ENCODE results near the gene FAM89A.

Gene FAM89A

DNA sequence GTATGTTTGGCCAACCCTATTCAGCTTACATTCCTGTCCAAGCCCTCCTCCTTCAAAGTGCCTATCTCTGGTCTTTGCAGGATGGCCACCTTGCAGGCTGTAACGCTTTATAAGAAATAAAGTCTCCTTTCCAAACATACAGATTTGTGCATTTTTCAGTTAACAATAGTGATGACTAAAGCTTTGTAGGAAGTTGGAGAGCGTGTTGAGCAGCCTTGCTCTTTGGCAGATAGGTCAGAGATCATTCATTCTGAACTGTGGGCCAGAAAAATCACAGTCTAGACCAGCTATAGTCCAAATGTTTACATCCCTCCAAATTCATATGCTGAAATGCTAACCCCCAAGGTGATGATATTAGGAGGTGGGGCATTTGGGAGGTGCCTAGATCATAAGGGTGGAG lies 34.0 kb upstream of the FAM89A start:
- Histone ChIP-seq H3K27ac (ENCODE audit: insufficient read depth in 1 of 2, low read depth in 1 of 2, low read length in 2 of 2, poor library complexity in 1 of 2, severe bottlenecking in 2 of 2) (no peak overlapping the region), H3K9me3 (ENCODE audit: control extremely low read depth in 1 of 5, control insufficient read depth in 4 of 5, insufficient read depth in 2 of 5, low read depth in 1 of 5, low read length in 4 of 5) (peaks cover 0 to 4% (median 0%) of the 10 kb centered on the region in 5 experiments), H3K36me3 (ENCODE audit: control insufficient read depth in 4 of 4, insufficient read depth in 4 of 4, low read length in 3 of 4) (no peaks in the 10 kb centered on the region), H3K4me3 (ENCODE audit: control insufficient read depth in 1 of 7, extremely low read depth in 1 of 7, insufficient read depth in 4 of 7, low read depth in 2 of 7, low read length in 6 of 7) (no peak overlapping the region), H3K27me3 (replicated peaks in 2 of 5; ENCODE audit: control insufficient read depth in 4 of 5, insufficient read depth in 5 of 5, low read length in 4 of 5) (peaks cover 0 to 3% (median 0%) of the 10 kb centered on the region in 5 experiments), H3K4me1 (ENCODE audit: control extremely low read depth in 1 of 4, control insufficient read depth in 4 of 4, insufficient read depth in 4 of 4, low read length in 3 of 4) (no peaks in the 10 kb centered on the region)
- ChIA-PET POLR2A (no interaction called here), CTCF (no interaction called here)
- DNase-seq: no peak
- no CpG with 5 or more reads among the region's 2 CpGs for WGBS (ENCODE audit: insufficient coverage)

DNA sequence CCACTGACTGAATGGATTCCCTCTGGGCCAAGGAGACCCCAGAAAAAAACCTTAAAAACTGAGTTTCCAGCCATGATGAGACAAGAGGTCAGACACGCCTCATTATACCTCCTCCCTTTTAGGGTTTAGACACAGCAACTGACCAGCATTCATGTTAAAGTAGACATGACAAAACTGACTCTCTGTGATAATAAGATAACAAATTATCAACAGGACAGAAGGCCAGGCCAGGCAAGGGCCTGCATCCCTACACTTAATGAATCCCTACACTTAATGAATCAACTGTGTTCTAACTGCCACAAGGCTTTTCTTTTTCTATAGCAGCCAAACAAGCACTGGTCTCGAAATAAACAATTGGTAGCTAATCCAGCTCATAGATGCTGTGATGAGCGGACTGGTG lies 33.3 kb upstream of the FAM89A start:
- WGBS (ENCODE audit: insufficient coverage): 97% methylated on average over 2 of the region's 3 CpGs
- Histone ChIP-seq H3K4me3 (ENCODE audit: control insufficient read depth in 1 of 7, extremely low read depth in 1 of 7, insufficient read depth in 4 of 7, low read depth in 2 of 7, low read length in 6 of 7) (no peak overlapping the region), H3K36me3 (ENCODE audit: control insufficient read depth in 4 of 4, insufficient read depth in 4 of 4, low read length in 3 of 4) (no peaks in the 10 kb centered on the region), H3K9me3 (ENCODE audit: control extremely low read depth in 1 of 5, control insufficient read depth in 4 of 5, insufficient read depth in 2 of 5, low read depth in 1 of 5, low read length in 4 of 5) (peaks cover 0 to 4% (median 0%) of the 10 kb centered on the region in 5 experiments), H3K27ac (ENCODE audit: insufficient read depth in 1 of 2, low read depth in 1 of 2, low read length in 2 of 2, poor library complexity in 1 of 2, severe bottlenecking in 2 of 2) (no peak overlapping the region), H3K4me1 (ENCODE audit: control extremely low read depth in 1 of 4, control insufficient read depth in 4 of 4, insufficient read depth in 4 of 4, low read length in 3 of 4) (no peaks in the 10 kb centered on the region), H3K27me3 (replicated peaks in 2 of 5; ENCODE audit: control insufficient read depth in 4 of 5, insufficient read depth in 5 of 5, low read length in 4 of 5) (peaks cover 0 to 3% (median 0%) of the 10 kb centered on the region in 5 experiments)
- no peak for DNase-seq
- ChIA-PET POLR2A (no interaction called here), CTCF (no interaction called here)

DNA sequence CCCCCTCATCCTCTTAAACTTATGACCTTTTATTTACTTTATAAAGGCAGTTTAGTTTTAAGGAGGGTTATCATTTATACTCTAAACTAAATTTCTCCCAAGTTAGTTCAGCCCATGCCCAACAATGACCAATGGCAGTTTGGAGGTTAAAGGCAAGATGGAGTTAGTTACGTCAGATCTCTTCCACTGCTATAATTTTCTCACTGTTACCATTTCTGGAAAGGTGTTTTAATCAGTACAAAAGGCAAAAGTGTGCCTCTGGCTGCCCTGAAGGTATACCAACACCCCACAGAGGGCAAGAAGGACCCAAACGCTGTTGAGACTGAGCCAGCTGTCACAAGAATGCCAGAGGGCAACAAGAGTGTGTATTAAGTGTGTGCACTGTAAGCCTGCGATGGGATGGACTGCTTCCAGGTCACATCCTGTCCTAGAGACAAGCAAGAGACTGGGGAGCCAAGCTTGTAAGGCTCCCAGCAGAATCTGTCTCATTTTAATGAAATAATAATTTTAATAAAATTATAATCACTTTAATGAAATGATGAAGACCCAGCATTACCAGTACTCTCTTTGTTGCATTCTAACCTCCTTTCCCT lies 32.5 kb upstream of the FAM89A start:
- no peaks in the 10 kb centered on the region for H3K36me3 ChIP-seq (ENCODE audit: control insufficient read depth in 4 of 4, insufficient read depth in 4 of 4, low read length in 3 of 4)
- H3K9me3 ChIP-seq (ENCODE audit: control extremely low read depth in 1 of 5, control insufficient read depth in 4 of 5, insufficient read depth in 2 of 5, low read depth in 1 of 5, low read length in 4 of 5): peaks cover 0 to 4% (median 0%) of the 10 kb centered on the region in 5 experiments
- no peak overlapping the region for H3K27ac ChIP-seq (ENCODE audit: insufficient read depth in 1 of 2, low read depth in 1 of 2, low read length in 2 of 2, poor library complexity in 1 of 2, severe bottlenecking in 2 of 2)
- H3K4me3 ChIP-seq (ENCODE audit: control insufficient read depth in 1 of 7, extremely low read depth in 1 of 7, insufficient read depth in 4 of 7, low read depth in 2 of 7, low read length in 6 of 7): no peak overlapping the region
- ChIA-PET POLR2A (no interaction called here), CTCF (interaction anchor here (1.2 kb wide), 1 partner anchor 58 kb away, joined by 4 read pairs; no protein-coding TSS in a partner anchor)
- WGBS (ENCODE audit: insufficient coverage): no CpG with 5 or more reads among the region's 3 CpGs
- no peaks in the 10 kb centered on the region for H3K4me1 ChIP-seq (ENCODE audit: control extremely low read depth in 1 of 4, control insufficient read depth in 4 of 4, insufficient read depth in 4 of 4, low read length in 3 of 4)
- no peak for DNase-seq
- H3K27me3 ChIP-seq (replicated peaks in 2 of 5; ENCODE audit: control insufficient read depth in 4 of 5, insufficient read depth in 5 of 5, low read length in 4 of 5): peaks cover 0 to 3% (median 0%) of the 10 kb centered on the region in 5 experiments

DNA sequence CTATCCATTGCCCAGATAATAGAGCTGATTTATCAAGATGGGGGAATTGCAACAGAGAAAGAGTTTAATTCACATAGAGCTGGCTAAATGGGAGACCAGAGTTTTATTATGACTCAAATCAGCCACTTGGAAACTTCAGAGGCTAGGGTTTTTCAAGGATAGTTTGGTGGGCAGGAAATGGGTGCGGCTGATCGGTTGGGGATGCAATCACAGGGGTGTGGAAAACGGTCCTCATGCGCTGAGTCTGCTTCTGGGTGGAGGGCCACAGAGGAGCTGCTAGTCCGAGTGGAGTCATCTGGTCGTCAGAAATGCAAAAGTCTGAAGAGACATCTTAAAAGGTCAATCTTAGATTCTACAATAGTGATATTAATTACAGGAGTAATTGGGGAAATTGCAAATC lies 32.0 kb upstream of the FAM89A start:
- POLR2A ChIA-PET: no interaction called here

DNA sequence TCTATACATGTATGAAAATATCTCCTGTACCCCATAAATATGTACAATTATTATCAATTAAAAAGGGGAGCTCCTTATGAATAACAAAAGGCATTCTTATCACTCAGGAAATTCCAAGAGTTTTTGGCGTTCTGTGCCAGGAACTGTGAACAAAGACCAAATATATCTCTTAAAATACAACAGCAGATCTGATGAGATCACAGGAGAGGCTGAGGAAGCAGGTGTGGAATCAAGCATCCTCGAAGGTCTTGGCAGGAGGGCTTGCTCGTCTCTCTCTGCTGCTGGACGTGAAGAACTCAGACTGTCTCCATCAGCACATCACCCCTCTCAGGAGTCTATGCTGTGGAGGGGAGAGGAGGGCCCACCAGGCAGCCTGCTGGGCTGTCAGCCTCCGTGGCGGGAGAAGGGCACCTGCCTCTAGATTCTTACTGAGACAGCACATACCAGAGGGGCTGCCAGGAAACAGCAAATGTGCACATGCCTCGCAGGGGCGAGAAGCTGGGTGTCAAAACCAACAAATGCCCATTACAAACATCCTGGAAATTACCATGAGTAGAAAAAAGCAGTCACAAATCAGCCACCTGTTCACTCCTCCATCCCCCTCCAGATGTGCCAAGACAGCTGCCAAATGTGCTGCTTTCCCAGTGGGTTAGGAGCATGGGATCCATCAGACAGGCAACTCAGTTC lies 30.8 kb upstream of the FAM89A start:
- Histone ChIP-seq H3K27me3 (replicated peaks in 2 of 5; ENCODE audit: control insufficient read depth in 4 of 5, insufficient read depth in 5 of 5, low read length in 4 of 5) (peaks cover 0 to 3% (median 0%) of the 10 kb centered on the region in 5 experiments), H3K9me3 (ENCODE audit: control extremely low read depth in 1 of 5, control insufficient read depth in 4 of 5, insufficient read depth in 2 of 5, low read depth in 1 of 5, low read length in 4 of 5) (peaks cover 0 to 11% (median 0%) of the 10 kb centered on the region in 5 experiments), H3K27ac (ENCODE audit: insufficient read depth in 1 of 2, low read depth in 1 of 2, low read length in 2 of 2, poor library complexity in 1 of 2, severe bottlenecking in 2 of 2) (no peak overlapping the region), H3K36me3 (ENCODE audit: control insufficient read depth in 4 of 4, insufficient read depth in 4 of 4, low read length in 3 of 4) (no peaks in the 10 kb centered on the region), H3K4me1 (ENCODE audit: control extremely low read depth in 1 of 4, control insufficient read depth in 4 of 4, insufficient read depth in 4 of 4, low read length in 3 of 4) (no peaks in the 10 kb centered on the region), H3K4me3 (ENCODE audit: control insufficient read depth in 1 of 7, extremely low read depth in 1 of 7, insufficient read depth in 4 of 7, low read depth in 2 of 7, low read length in 6 of 7) (no peak overlapping the region)
- DNase-seq: no peak
- ChIA-PET CTCF (interaction anchor here (1.2 kb wide), 1 partner anchor 56 kb away, joined by 4 read pairs; no protein-coding TSS in a partner anchor), POLR2A (no interaction called here)
- WGBS (ENCODE audit: insufficient coverage): 70% methylated on average over 3 of the region's 8 CpGs

More for the DNA sequence above, 32.0 kb upstream of the FAM89A start:
- peaks cover 0 to 3% (median 0%) of the 10 kb centered on the region in 5 experiments for H3K27me3 ChIP-seq (replicated peaks in 2 of 5; ENCODE audit: control insufficient read depth in 4 of 5, insufficient read depth in 5 of 5, low read length in 4 of 5)
- no peak for DNase-seq
- H3K9me3 ChIP-seq (ENCODE audit: control extremely low read depth in 1 of 5, control insufficient read depth in 4 of 5, insufficient read depth in 2 of 5, low read depth in 1 of 5, low read length in 4 of 5): peaks cover 0 to 6% (median 0%) of the 10 kb centered on the region in 5 experiments
- WGBS (ENCODE audit: insufficient coverage): 100% methylated on average over 4 of the region's 6 CpGs
- no peaks in the 10 kb centered on the region for H3K36me3 ChIP-seq (ENCODE audit: control insufficient read depth in 4 of 4, insufficient read depth in 4 of 4, low read length in 3 of 4)
- CTCF ChIA-PET: interaction anchor here (1.2 kb wide), 1 partner anchor 58 kb away, joined by 4 read pairs; no protein-coding TSS in a partner anchor
- H3K4me1 ChIP-seq (ENCODE audit: control extremely low read depth in 1 of 4, control insufficient read depth in 4 of 4, insufficient read depth in 4 of 4, low read length in 3 of 4): no peaks in the 10 kb centered on the region
- no peak overlapping the region for H3K27ac ChIP-seq (ENCODE audit: insufficient read depth in 1 of 2, low read depth in 1 of 2, low read length in 2 of 2, poor library complexity in 1 of 2, severe bottlenecking in 2 of 2)
- no peak overlapping the region for H3K4me3 ChIP-seq (ENCODE audit: control insufficient read depth in 1 of 7, extremely low read depth in 1 of 7, insufficient read depth in 4 of 7, low read depth in 2 of 7, low read length in 6 of 7)

DNA sequence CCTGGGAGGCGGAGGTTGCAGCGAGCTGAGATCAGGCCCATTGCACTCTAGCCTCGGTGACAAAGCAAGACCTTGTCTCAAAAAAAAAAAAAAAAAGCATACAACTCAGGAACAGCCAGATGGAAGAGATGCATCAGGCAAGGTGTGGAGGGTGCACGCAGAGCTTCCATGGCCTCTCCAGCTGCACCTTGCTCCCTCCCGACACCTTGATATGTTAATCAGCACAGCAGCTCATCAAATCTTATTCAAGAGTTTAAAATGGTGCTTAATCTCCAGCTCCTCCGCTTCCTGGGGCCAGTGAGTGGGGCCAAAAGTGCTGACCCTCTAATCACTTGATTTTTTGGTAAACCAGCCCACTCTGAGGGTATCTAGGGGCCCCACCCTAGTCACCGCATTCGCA lies 29.3 kb upstream of the FAM89A start:
- Histone ChIP-seq H3K4me3 (ENCODE audit: control insufficient read depth in 1 of 7, extremely low read depth in 1 of 7, insufficient read depth in 4 of 7, low read depth in 2 of 7, low read length in 6 of 7) (no peak overlapping the region), H3K36me3 (ENCODE audit: control insufficient read depth in 4 of 4, insufficient read depth in 4 of 4, low read length in 3 of 4) (no peaks in the 10 kb centered on the region), H3K4me1 (ENCODE audit: control extremely low read depth in 1 of 4, control insufficient read depth in 4 of 4, insufficient read depth in 4 of 4, low read length in 3 of 4) (no peaks in the 10 kb centered on the region), H3K27me3 (replicated peaks in 2 of 5; ENCODE audit: control insufficient read depth in 4 of 5, insufficient read depth in 5 of 5, low read length in 4 of 5) (peaks cover 0 to 3% (median 0%) of the 10 kb centered on the region in 5 experiments), H3K9me3 (ENCODE audit: control extremely low read depth in 1 of 5, control insufficient read depth in 4 of 5, insufficient read depth in 2 of 5, low read depth in 1 of 5, low read length in 4 of 5) (peaks cover 0 to 12% (median 0%) of the 10 kb centered on the region in 5 experiments), H3K27ac (ENCODE audit: insufficient read depth in 1 of 2, low read depth in 1 of 2, low read length in 2 of 2, poor library complexity in 1 of 2, severe bottlenecking in 2 of 2) (no peak overlapping the region)
- DNase-seq: no peak
- ChIA-PET POLR2A (interaction anchor here (0.7 kb wide), 1 partner anchor 356 kb away, joined by 4 read pairs; no protein-coding TSS in a partner anchor), CTCF (interaction anchor here (1.1 kb wide), 1 partner anchor 27 kb away, joined by 3 read pairs; no protein-coding TSS in a partner anchor)
- WGBS (ENCODE audit: insufficient coverage): 98% methylated on average over 6 of the region's 8 CpGs

DNA sequence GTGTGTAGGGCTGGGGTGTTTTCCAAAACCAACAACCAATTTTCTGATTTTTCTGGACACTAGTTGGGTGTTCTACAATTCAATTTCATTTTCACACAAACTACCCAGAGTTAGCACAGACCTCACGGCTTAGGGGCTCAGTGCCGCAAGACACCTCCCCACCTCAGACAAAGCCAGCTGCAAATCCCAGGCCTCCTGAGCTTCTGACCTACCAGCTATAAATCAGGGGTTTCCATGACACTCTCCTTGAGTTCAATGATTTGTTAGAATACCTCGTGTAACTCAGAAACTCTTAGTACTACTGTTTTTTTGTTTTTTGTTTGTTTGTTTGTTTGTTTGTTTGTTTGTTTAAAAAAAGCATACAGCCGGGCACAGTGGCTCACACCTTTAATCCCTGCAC lies 28.7 kb upstream of the FAM89A start:
- WGBS (ENCODE audit: insufficient coverage): 96% methylated on average over 3 of the region's 4 CpGs
- H3K36me3 ChIP-seq (ENCODE audit: control insufficient read depth in 4 of 4, insufficient read depth in 4 of 4, low read length in 3 of 4): no peaks in the 10 kb centered on the region
- H3K4me1 ChIP-seq (ENCODE audit: control extremely low read depth in 1 of 4, control insufficient read depth in 4 of 4, insufficient read depth in 4 of 4, low read length in 3 of 4): no peaks in the 10 kb centered on the region
- peaks cover 0 to 3% (median 0%) of the 10 kb centered on the region in 5 experiments for H3K27me3 ChIP-seq (replicated peaks in 2 of 5; ENCODE audit: control insufficient read depth in 4 of 5, insufficient read depth in 5 of 5, low read length in 4 of 5)
- H3K9me3 ChIP-seq (ENCODE audit: control extremely low read depth in 1 of 5, control insufficient read depth in 4 of 5, insufficient read depth in 2 of 5, low read depth in 1 of 5, low read length in 4 of 5): peaks cover 0 to 12% (median 0%) of the 10 kb centered on the region in 5 experiments
- ChIA-PET CTCF (interaction anchor here (1.1 kb wide), 1 partner anchor 27 kb away, joined by 3 read pairs; no protein-coding TSS in a partner anchor), POLR2A (interaction anchor here (0.7 kb wide), 1 partner anchor 355 kb away, joined by 4 read pairs; no protein-coding TSS in a partner anchor)
- no peak for DNase-seq
- no peak overlapping the region for H3K4me3 ChIP-seq (ENCODE audit: control insufficient read depth in 1 of 7, extremely low read depth in 1 of 7, insufficient read depth in 4 of 7, low read depth in 2 of 7, low read length in 6 of 7)
- H3K27ac ChIP-seq (ENCODE audit: insufficient read depth in 1 of 2, low read depth in 1 of 2, low read length in 2 of 2, poor library complexity in 1 of 2, severe bottlenecking in 2 of 2): no peak overlapping the region

Measured in common myeloid progenitor, CD34-positive (primary cell).